Activated CD8-positive, alpha-beta memory T cell treated with anti-CD3 and anti-CD28 coated beads for 24 hours (primary cell): ENCODE data around the gene CDKN2B.

ENCODE experiments used
- DNase-seq: peaks from one replicate; pipeline ENCODE4 v3.0.0-alpha.2; 2020

Gene CDKN2B

DNA sequence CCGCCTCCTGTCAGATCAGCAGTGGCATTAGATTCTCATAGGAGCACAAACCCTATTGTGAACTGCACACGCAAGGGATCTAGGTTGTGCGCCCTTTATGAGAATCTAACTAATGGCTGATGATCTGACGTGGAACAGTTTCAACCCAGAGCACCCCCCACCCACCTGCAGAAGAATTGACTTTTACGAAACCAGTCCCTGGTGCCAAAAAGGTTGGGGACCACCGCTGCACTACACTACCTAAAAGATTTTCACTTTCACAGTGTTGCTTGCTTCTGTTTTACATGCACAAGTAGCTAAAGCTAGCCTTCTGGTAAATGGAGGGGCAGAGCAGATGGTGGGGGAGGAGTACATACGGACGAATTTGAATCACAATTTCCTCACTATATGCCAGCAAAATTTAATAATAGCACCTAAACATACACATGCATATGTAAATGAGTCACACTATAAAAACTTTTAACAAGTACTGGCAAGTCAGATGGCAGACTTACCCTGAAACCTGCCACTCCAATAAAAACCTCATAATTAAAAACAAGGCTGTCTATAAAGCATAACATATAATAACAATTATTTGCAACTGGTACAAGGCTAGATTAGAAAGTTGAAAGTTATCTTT is 24.0 kb upstream of the CDKN2B start:
- no peak for DNase-seq

DNA sequence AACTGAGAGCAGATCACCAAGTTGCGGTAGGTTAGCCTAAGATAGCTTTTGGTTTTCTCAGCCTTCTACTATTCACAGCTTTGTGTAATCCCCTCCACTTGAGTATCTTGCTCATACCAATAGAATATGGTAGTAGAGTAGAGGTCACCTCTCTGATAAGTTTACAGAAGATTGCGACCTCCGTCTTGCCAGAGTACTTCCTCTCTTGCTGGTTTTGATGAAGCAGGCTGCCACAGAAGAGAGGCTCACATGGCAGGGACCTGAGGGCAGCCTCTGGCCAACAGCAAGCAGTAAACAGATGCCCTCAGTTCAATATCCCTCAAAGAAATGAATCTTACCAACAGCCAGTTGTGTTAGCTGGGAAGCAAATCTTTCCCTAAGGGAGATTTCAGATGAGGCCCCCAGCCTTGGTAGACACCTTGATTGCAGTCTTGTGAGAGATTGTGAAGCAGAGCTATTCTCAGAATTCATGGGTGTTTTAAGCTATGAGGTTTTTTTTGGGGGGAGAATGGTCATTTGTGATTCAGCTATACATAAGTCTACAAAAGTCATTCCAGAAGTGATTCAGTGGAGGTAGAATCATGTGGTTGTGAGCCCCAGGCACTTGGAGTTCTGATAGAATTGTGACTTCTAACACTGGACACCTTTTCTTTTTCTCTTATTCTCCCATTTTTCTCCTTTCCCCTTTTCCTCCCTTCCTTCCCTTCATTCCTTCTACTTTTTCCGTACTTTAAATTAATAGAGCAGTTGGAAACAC is 22.7 kb upstream of the CDKN2B start:
- DNase-seq, result no peak

GRCh38 chr9:22030101-22030598 is 21.0 kb upstream of the CDKN2B start:
- no peak for DNase-seq

DNA sequence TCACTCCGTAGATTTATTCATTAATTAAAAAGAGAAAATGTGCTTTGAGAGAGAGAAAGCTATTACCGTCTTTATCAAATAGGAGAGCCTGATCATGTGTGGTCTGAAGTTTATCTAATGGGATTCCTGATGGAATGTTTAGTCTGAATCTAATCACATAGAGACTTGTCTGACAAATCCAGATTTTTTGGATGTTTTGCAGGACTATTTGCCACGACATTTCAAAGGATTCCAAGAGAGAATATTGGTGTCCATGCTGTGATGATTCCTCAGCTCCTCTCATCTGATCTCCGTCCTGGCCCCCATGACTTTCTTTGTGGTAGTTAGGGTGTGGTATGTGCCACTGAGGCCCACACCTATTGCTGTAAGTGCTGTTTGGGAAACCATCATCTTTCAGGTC is 20.1 kb upstream of the CDKN2B start:
- DNase-seq, result no peak

DNA sequence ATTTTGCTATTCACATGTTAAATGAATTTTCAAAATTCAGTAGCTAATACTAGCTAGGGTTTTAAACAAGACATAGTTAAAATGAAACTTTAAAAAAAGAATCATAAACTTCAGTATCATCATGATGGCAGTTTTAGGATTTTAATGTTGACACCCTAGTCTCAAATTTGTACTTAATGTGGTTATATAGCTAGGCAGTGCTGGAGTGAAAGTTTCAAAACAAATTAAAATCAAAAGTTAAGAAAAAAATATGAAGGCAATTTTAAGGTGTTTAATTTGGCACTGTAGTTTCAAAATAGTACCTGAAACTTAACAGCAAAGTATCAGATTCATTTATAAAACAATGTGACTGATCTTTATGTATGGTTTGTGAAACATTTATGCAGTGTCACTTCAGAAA is 19.3 kb upstream of the CDKN2B start:
- DNase-seq, result no peak

GRCh38 chr9:22026696-22027095 is 17.6 kb upstream of the CDKN2B start:
- DNase-seq, result no peak

DNA sequence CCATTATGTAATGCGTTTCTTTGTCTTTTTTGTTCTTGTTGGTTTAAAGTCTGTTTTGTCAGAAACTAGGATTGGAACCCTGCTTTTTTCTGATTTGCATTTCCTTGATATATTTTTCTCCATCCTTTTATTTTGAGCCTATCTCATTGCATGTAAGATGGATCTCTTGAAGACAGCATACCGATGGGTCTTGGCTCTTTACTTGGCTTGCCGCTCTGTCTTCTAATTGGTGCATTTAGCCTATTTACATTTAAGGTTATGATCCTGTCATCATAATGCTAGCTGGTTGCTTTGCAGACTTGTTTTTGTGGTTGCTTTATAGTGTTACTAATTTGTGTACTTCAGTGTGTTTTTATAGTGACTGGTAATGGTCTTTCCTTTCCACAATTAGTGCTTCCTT is 13.3 kb upstream of the CDKN2B start:
- no peak for DNase-seq

GRCh38 chr9:22010866-22011625 is 1.9 kb upstream of the CDKN2B start:
- peak; percentile 56 for DNase-seq

- no peak for DNase-seq
Observed at GRCh38 chr9:22009506-22009867, 382 bp upstream of the CDKN2B start.

- DNase-seq, result no peak
Observed at GRCh38 chr9:22008384-22008716, 755 bp downstream of the CDKN2B start.

DNA sequence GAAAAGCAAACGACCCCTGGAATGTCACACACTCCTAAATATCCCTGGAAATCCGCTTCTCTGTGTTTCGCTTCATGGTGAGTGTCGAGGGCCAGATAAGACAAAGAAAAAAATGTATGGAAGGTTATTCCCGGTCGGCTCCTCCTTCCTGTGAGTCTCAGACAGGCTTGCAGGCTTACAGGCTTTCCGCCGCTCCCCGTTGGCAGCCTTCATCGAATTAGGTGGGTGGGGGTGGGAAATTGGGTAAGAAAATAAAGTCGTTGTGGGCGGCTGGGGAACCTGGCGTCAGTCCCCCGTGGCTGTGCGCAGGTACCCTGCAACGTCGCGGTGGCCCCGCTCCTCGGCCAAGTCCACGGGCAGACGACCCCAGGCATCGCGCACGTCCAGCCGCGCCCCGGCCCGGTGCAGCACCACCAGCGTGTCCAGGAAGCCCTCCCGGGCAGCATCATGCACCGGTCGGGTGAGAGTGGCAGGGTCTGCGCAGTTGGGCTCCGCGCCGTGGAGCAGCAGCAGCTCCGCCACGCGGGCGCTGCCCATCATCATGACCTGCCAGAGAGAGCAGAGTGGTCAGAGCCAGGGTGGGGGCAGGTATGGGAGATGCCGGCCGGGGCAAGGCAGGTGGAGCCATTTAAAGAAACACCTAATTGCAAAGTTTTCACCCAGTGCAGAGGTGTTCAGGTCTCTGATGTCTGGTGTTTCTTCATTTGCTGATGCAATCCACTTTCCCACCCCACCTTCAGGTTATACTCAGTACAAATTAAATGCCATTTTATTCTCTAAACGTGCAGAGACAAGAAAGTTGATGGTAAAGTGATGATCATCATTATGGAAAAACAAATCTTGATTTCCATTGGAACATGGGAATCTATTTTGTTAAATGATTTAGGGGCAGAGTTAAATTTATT is 3.2 kb downstream of the CDKN2B start:
- peak; percentile 55 for DNase-seq

GRCh38 chr9:22005021-22005701 is 3.9 kb downstream of the CDKN2B start:
- DNase-seq, result peak; percentile 58

GRCh38 chr9:22002038-22002437 is 7.1 kb downstream of the CDKN2B start:
- DNase-seq, result no peak

- no peak for DNase-seq
Observed at GRCh38 chr9:21998026-21998425, 11.1 kb downstream of the CDKN2B start.

DNA sequence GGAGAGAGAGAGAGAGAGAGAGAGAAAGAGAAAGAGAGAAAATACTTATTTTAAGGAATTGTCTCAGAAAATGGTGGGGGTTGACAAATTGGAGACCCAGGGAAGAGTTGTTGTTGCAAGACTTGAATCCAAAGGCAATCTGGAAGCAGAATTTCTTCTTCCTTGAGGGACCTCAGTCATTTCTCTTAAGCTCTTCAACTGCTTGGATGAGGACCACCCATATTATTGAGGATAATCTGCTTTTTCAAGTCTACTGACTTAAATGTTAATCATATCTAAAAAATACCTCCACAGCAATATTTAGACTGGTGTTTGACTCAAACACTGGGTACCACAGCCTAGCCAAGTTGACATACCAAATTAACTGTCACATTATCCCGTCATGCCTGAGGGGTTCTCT is 11.6 kb downstream of the CDKN2B start:
- DNase-seq, result no peak

DNA sequence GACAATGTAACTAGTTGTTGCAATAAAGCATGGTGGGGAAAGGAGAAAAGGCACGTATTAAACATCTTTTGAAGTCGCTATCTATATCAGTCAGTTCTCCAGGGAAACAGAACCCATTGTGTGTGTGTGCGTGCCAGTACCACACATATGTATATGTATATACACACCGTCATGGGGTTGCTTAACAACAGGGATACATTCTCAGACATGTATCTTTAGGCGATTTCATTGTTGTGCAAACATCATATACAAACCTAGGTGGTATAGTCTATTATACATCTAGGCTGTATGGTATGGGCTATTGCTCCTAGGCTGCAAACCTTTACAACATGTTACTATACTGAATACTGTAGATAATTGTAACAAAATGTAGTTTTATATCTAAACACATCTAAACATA is 12.2 kb downstream of the CDKN2B start:
- no peak for DNase-seq

GRCh38 chr9:21996438-21996837 is 12.7 kb downstream of the CDKN2B start:
- DNase-seq, result no peak

DNA sequence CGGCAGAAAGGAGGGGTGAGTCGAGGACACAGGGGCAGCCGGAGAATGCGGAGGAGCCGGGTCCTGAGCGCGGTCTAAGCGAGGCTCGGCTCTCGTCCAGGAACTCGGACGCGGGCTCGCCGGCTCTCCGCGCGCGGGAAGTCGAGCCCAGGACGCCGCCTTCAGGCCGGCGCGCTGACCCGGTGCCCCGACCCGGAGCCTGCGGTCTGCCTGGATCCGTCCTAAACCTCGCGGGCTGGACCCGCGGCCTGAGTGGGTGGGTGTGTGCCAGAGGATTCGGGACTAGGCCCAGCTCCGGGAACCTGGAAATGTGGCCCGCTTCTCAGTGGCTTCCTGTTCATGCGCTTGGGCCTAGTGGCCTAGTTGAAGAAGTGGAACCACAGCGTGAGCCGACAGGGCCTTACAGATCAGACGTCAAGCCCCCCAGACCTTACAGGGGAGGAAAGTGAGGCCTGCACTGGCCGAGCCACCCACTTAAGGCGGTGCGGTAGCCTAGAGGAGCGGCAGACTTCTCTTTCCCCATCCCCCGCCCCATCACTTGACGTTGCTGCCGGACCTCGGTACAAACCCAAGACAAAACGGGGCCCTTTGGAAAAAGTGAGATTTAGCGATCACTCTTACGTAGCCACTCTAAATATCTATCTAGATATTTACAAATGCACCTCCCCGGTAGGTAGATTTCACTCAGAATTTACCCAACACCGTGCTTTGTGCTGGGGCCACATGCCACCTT is 13.3 kb downstream of the CDKN2B start:
- DNase-seq, result peak; percentile 66

DNA sequence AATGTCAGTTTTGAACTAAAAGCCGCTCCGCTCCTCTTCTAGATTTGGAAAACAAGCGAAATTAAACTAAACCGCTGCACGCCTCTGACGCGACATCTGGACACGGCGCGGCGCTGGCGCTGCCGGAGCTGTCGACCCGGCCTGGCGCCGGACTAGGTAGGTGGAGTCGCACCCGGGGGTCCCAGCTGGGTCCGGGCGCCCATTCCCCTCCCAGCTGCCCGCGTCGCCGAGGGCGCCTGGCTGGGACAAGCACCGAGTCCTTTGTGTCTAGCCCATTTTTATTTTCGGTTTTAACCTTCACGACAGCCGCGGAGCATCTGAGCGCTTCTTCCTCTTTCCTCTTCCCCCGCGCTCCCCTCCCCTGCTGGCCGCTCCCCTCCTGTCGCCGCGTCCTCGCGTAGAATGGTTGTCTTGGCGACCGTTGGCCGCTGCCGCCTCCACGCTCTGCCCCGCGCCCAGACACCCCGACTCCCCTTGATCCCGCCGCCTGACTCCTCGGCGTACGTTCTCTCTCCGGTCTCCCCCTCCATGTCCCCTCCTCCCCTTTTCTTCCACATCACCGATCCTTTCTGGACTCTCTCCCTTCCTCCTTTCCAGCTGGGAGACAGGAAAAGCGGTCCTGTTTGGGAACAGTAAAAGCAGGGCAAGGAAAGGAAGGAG is 14.0 kb downstream of the CDKN2B start:
- peak; percentile 81 for DNase-seq

GRCh38 chr9:21994556-21995005 is 14.5 kb downstream of the CDKN2B start, which contains the start of gene CDKN2B-AS1:
CDKN2B-AS1 (plus strand) TSS chr9:21994791.
- DNase-seq, result peak; percentile 72
